Measurements from ENCODE around the gene B3GALT5. TPM values are rescaled to one million over a fixed set of nuclear protein-coding genes. Genes with fewer than 3 reads are reported as not detected.

Gene B3GALT5
- total RNA-seq, 1 donor from 2014 or later, result 0.25 TPM

DNA sequence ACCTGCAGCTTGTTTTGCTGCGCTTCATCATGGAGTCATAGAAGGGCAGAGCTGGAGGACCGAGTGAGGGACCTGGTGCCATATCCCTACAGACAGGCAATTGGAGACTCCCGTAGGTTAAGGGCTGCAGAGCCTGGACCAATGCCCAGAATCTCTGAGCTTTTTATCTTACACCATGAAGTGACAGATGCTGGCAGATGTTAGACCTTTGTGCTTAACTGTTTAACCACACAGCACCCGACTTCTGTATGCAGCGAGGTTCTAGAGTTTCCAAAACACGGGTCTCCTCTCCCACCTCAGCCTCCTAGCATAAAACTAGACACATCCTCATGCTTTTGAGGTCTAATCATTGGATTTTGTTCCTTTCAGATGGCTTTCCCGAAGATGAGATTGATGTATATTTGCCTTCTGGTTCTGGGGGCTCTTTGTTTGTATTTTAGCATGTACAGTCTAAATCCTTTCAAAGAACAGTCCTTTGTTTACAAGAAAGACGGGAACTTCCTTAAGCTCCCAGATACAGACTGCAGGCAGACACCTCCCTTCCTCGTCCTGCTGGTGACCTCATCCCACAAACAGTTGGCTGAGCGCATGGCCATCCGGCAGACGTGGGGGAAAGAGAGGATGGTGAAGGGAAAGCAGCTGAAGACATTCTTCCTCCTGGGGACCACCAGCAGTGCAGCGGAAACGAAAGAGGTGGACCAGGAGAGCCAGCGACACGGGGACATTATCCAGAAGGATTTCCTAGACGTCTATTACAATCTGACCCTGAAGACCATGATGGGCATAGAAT lies 47.6 kb downstream of the B3GALT5 start:
- Mint-ChIP-seq H3K27ac (ENCODE audit: unreplicated experiment) (no peak overlapping the region), H3K4me3 (ENCODE audit: unreplicated experiment) (no peak overlapping the region)

DNA sequence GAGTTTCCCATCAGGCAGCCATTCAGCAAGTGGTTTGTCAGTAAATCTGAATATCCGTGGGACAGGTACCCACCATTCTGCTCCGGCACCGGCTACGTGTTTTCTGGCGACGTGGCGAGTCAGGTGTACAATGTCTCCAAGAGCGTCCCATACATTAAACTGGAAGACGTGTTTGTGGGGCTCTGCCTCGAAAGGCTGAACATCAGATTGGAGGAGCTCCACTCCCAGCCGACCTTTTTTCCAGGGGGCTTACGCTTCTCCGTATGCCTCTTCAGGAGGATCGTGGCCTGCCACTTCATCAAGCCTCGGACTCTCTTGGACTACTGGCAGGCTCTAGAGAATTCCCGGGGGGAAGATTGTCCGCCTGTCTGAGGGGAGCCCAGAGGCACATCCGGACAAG lies 48.4 kb downstream of the B3GALT5 start:
- DNase-seq, result no peak
- H3K27me3 Mint-ChIP-seq (ENCODE audit: unreplicated experiment), result peaks cover 3% of the 10 kb centered on the region
- H3K9me3 Mint-ChIP-seq (ENCODE audit: unreplicated experiment), result peaks cover 3% of the 10 kb centered on the region
- TF ChIP-seq, protein P1, sequence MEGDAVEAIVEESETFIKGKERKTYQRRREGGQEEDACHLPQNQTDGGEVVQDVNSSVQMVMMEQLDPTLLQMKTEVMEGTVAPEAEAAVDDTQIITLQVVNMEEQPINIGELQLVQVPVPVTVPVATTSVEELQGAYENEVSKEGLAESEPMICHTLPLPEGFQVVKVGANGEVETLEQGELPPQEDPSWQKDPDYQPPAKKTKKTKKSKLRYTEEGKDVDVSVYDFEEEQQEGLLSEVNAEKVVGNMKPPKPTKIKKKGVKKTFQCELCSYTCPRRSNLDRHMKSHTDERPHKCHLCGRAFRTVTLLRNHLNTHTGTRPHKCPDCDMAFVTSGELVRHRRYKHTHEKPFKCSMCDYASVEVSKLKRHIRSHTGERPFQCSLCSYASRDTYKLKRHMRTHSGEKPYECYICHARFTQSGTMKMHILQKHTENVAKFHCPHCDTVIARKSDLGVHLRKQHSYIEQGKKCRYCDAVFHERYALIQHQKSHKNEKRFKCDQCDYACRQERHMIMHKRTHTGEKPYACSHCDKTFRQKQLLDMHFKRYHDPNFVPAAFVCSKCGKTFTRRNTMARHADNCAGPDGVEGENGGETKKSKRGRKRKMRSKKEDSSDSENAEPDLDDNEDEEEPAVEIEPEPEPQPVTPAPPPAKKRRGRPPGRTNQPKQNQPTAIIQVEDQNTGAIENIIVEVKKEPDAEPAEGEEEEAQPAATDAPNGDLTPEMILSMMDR (IDR thresholded peaks at IDR 0.05; ENCODE audit: partially characterized antibody, unreplicated experiment), result no peak
- H3K36me3 Mint-ChIP-seq (ENCODE audit: unreplicated experiment), result peaks cover 8% of the 10 kb centered on the region
- H3K27ac Mint-ChIP-seq (ENCODE audit: unreplicated experiment), result no peak overlapping the region
- H3K4me3 Mint-ChIP-seq (ENCODE audit: unreplicated experiment), result no peak overlapping the region
- H3K4me1 Mint-ChIP-seq (ENCODE audit: low read depth, unreplicated experiment), result peaks cover 5% of the 10 kb centered on the region

More for the DNA sequence above, 47.6 kb downstream of the B3GALT5 start:
- TF ChIP-seq, protein P1 (IDR thresholded peaks at IDR 0.05; ENCODE audit: partially characterized antibody, unreplicated experiment), result no peak
- peaks cover 5% of the 10 kb centered on the region for H3K4me1 Mint-ChIP-seq (ENCODE audit: low read depth, unreplicated experiment)
- peaks cover 3% of the 10 kb centered on the region for H3K27me3 Mint-ChIP-seq (ENCODE audit: unreplicated experiment)
- no peak for DNase-seq
- H3K9me3 Mint-ChIP-seq (ENCODE audit: unreplicated experiment), result peaks cover 3% of the 10 kb centered on the region
- peaks cover 8% of the 10 kb centered on the region for H3K36me3 Mint-ChIP-seq (ENCODE audit: unreplicated experiment)

DNA sequence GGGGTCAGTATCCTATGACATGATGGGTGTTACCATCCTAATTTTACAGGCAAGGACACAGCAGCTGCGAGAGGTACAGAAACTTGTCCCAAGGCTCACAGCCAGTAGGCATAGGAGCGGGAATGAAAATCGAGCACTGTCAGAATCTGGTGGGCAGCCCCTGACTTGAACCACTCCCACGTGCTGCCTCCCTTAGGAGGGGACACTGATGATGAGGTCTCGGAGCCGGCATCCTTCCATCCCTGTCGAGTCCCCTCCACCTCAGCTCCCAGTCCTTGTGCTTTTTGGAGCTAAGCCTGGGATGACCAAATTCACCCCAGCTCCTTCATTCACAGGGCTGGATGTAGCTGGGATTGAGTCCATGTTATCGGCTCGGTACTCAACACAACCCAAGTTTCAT lies 49.0 kb downstream of the B3GALT5 start:
- Mint-ChIP-seq H3K4me1 (ENCODE audit: low read depth, unreplicated experiment) (peaks cover 5% of the 10 kb centered on the region), H3K9me3 (ENCODE audit: unreplicated experiment) (peaks cover 3% of the 10 kb centered on the region), H3K27me3 (ENCODE audit: unreplicated experiment) (peaks cover 3% of the 10 kb centered on the region), H3K36me3 (ENCODE audit: unreplicated experiment) (peaks cover 3% of the 10 kb centered on the region), H3K4me3 (ENCODE audit: unreplicated experiment) (no peak overlapping the region), H3K27ac (ENCODE audit: unreplicated experiment) (no peak overlapping the region)
- DNase-seq, result no peak
- TF ChIP-seq, protein P1 (IDR thresholded peaks at IDR 0.05; ENCODE audit: partially characterized antibody, unreplicated experiment), result no peak

DNA sequence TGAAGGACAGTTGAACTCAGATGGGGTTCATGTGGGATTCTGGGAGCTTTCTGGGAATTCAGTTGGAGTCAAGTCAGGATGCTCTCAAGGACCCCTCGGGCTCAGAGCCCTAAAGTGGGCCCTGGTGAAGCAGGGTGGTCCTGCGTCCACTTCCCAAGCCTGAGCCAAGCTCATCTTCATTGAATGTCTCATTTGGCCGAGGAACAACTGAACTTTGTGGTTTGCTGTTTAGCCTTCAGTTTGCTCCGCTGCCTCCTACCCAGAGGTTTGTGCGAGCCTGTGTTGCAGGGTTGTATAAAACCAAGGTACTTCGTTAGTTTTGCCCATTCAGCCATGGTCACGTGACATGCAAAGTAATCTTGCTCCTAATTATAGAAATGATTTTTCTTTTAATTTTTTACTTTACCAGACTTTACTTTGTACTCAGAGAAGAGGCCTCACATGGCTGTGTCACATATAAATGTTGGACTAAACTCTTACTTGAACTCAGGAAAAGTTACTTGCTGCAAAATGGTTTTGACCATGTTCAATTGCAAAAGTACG lies 49.7 kb downstream of the B3GALT5 start:
- DNase-seq, result no peak
- peaks cover 3% of the 10 kb centered on the region for H3K27me3 Mint-ChIP-seq (ENCODE audit: unreplicated experiment)
- H3K9me3 Mint-ChIP-seq (ENCODE audit: unreplicated experiment), result peaks cover 3% of the 10 kb centered on the region
- H3K36me3 Mint-ChIP-seq (ENCODE audit: unreplicated experiment), result peaks cover 3% of the 10 kb centered on the region
- no peak overlapping the region for H3K27ac Mint-ChIP-seq (ENCODE audit: unreplicated experiment)
- H3K4me3 Mint-ChIP-seq (ENCODE audit: unreplicated experiment), result no peak overlapping the region
- TF ChIP-seq, protein P1 (IDR thresholded peaks at IDR 0.05; ENCODE audit: partially characterized antibody, unreplicated experiment), result no peak
- peaks cover 5% of the 10 kb centered on the region for H3K4me1 Mint-ChIP-seq (ENCODE audit: low read depth, unreplicated experiment)

- DNase-seq, result no peak
- H3K27ac Mint-ChIP-seq (ENCODE audit: unreplicated experiment), result no peak overlapping the region
- peaks cover 5% of the 10 kb centered on the region for H3K4me1 Mint-ChIP-seq (ENCODE audit: low read depth, unreplicated experiment)
- peaks cover 3% of the 10 kb centered on the region for H3K27me3 Mint-ChIP-seq (ENCODE audit: unreplicated experiment)
- H3K36me3 Mint-ChIP-seq (ENCODE audit: unreplicated experiment), result peaks cover 3% of the 10 kb centered on the region
- H3K9me3 Mint-ChIP-seq (ENCODE audit: unreplicated experiment), result peaks cover 3% of the 10 kb centered on the region
- TF ChIP-seq, protein P1 (IDR thresholded peaks at IDR 0.05; ENCODE audit: partially characterized antibody, unreplicated experiment), result no peak
- H3K4me3 Mint-ChIP-seq (ENCODE audit: unreplicated experiment), result no peak overlapping the region
These were observed 50.3 kb downstream of the B3GALT5 start for GRCh38 chr21:39663066-39663465.

All from glutamatergic neuron (in vitro differentiated cells).